ENCODE results near the gene CD81. TPM values are rescaled to one million over a fixed set of nuclear protein-coding genes. Genes with fewer than 3 reads are reported as not detected.

CD81 gene
- polyA plus RNA-seq, 1 donor = 488 TPM

- no peak for DNase-seq
Observed at GRCh38 chr11:2406878-2407410, 29.8 kb downstream of the CD81 start.

GRCh38 chr11:2408671-2409070 lies 31.6 kb downstream of the CD81 start:
- no peak for DNase-seq

GRCh38 chr11:2409126-2409525 lies 32.0 kb downstream of the CD81 start:
- DNase-seq = no peak

GRCh38 chr11:2409611-2410468 lies 32.7 kb downstream of the CD81 start:
- DNase-seq = no peak

- DNase-seq = no peak
Observed at GRCh38 chr11:2410616-2411015, 33.5 kb downstream of the CD81 start.

- no peak for DNase-seq
Observed at GRCh38 chr11:2411446-2412305, 34.6 kb downstream of the CD81 start.

- DNase-seq = no peak
Observed at GRCh38 chr11:2412323-2412722, 35.2 kb downstream of the CD81 start.

- DNase-seq = no peak
Observed at GRCh38 chr11:2413742-2414579, 36.9 kb downstream of the CD81 start.

- DNase-seq = no peak
Observed at GRCh38 chr11:2414616-2415015, 37.5 kb downstream of the CD81 start.

GRCh38 chr11:2415171-2415570 lies 38.1 kb downstream of the CD81 start:
- no peak for DNase-seq

GRCh38 chr11:2415601-2416380 lies 38.7 kb downstream of the CD81 start:
- no peak for DNase-seq

GRCh38 chr11:2416765-2417164 lies 39.7 kb downstream of the CD81 start:
- no peak for DNase-seq

- DNase-seq = no peak
Observed at GRCh38 chr11:2417856-2418692, 41.0 kb downstream of the CD81 start.

- no peak for DNase-seq
Observed at GRCh38 chr11:2418693-2419360, 41.7 kb downstream of the CD81 start.

GRCh38 chr11:2419638-2420501 lies 42.8 kb downstream of the CD81 start:
- peak; percentile 81 for DNase-seq

GRCh38 chr11:2420502-2421225 lies 43.6 kb downstream of the CD81 start:
- peak; percentile 78 for DNase-seq

GRCh38 chr11:2421226-2421994 lies 44.3 kb downstream of the CD81 start:
- DNase-seq = no peak
